A673 (cell line): ENCODE results near the gene TXNRD3.

Source experiments
- CTCF ChIP-seq: fragments of 300-800, 200-600 bp; sonication (generic); conservative IDR thresholded peaks from 2 replicates; pipeline ENCODE4 v1.5.1; 2017; ENCODE audit warnings: low read depth, mild to moderate bottlenecking, antibody characterized with exemption, low read length, moderate library complexity, mixed read lengths
- EZH2 ChIP-seq: fragments of 200-600 bp; sonication (generic); IDR thresholded peaks from 2 replicates; pipeline ENCODE4 v1.6.1; 2017; ENCODE audit warnings: borderline replicate concordance, low read depth, mild to moderate bottlenecking, mixed read lengths, antibody characterized with exemption, low read length; ENCODE audit not compliant: poor library complexity, severe bottlenecking

- TF ChIP-seq CTCF (no peak), EZH2 (no peak)
Measured at GRCh38 chr3:126668450-126669401, 13.8 kb upstream of the TXNRD3 start.
